ENCODE results near the gene ADCY4.

ADCY4 gene

DNA sequence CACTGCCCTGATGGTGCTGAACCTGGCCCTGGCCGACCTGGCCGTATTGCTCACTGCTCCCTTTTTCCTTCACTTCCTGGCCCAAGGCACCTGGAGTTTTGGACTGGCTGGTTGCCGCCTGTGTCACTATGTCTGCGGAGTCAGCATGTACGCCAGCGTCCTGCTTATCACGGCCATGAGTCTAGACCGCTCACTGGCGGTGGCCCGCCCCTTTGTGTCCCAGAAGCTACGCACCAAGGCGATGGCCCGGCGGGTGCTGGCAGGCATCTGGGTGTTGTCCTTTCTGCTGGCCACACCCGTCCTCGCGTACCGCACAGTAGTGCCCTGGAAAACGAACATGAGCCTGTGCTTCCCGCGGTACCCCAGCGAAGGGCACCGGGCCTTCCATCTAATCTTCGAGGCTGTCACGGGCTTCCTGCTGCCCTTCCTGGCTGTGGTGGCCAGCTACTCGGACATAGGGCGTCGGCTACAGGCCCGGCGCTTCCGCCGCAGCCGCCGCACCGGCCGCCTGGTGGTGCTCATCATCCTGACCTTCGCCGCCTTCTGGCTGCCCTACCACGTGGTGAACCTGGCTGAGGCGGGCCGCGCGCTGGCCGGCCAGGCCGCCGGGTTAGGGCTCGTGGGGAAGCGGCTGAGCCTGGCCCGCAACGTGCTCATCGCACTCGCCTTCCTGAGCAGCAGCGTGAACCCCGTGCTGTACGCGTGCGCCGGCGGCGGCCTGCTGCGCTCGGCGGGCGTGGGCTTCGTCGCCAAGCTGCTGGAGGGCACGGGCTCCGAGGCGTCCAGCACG is 18.9 kb downstream of the ADCY4 start:
- no peak for DNase-seq (ENCODE audit: low spot score)

DNA sequence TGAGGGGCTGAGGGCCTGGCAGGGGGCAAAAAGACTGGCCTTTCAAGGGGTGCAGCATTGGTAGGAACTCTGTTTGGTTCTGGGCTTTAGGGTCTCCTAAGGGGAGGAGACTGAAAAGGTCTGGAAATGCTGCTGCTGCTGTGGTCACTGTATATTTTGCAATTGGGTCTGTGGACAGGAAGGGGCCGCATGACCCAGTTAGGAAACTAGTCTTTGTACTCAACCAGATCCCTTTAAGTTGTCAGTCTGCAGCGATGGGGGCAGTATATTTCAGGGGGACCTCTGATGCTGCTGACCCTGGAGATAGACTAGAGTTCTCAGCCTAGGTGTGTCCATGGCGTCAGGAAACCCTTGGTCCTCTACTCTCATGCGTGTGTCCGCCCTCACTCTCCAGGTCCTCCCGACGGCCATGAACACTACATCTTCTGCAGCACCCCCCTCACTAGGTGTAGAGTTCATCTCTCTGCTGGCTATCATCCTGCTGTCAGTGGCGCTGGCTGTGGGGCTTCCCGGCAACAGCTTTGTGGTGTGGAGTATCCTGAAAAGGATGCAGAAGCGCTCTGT is 19.5 kb downstream of the ADCY4 start:
- no peak for DNase-seq (ENCODE audit: low spot score)

- DNase-seq (ENCODE audit: low spot score) = no peak
These were observed 20.3 kb downstream of the ADCY4 start for GRCh38 chr14:24314377-24315193.

DNA sequence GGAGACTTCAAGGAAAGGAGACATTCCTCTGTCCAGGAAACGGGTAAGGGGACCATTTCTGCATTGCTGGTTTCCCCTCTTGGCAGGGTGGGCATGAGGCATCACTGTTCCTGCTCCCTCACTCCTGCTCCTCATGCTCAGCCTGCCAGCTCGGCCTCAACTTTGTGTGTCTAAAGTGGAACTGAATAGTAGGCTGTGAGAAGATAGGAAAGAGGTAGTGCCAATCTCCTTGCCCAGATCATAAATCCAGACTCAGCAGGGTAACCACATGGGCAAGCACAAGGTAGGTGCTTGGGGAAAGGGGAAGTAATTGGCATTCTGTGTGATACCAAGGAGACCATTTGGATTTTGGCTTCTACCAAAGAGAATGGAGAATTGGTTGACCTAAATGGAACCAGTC is 21.0 kb downstream of the ADCY4 start:
- no peak for DNase-seq (ENCODE audit: low spot score)

DNA sequence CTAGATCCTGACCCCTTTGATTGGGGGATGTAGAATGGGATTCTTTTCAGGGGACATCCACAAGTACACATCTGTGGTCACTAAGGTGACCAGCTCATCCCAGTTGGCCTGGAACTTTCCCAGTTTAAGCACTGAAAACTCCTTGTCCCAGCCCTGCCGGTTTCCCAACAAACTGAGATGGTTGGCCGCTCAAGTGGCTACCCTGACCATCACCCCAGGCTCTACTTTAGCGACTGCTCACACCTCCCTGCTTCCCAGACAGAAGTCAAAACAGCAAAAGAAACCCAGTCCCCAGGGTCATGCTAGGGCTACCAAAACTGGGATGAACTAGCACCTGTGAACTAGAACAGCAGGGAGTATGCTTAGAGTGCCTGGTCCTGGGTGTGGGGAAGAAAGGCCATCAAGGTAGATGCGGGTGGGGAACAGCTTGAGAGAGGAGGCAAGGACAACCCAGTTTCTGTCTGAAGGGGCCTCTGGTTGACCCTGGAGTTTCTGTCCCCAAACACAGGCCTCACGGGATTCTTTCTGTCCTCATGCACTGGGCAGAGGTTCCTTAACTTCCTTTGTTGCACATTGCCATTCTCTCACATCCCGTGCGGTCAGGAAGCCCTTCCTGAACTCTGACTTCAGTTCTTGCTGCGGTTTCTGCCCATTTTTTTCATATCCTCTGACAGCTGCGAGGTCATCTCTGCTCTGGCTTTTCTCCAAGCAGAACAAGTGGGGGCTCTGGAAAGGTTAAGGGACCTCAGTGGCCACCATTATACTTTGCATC is 21.9 kb downstream of the ADCY4 start:
- DNase-seq (ENCODE audit: low spot score) = no peak

DNA sequence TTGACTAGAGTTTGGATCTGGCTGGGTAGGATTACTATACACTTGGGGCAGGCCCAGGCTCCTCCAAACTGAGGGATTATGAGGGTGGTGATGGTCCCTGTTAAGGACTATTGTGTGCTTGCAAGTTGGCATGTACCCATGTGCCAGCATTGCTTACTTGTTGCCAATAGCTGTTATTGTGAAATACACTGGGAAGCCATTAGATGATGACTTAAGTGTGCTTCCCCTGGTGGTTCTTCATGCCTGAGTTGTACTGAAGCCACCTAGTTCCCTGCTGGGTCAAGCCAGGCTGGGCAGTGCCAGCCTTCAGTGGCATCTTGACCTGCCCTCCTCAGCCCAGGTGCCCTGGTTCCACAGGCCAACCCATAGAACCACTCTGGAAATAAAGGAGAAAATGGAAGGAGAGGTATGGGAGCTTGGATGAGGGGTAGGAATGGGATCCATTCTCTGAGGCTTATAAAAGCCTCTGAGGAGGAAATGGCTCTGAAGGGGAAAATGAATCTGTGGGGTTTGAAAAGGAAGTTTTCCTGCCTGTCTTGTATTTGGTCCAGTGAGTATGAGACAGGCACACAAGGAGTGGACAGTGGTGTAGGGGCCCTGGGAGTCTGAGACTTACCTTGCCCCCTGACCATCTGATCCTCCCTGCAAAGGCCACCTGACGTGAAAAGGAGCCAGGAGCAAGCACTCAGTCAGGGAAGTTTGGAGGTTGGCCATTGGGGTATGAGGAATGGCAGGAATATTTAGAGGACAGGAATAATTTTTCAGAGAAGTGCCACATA is 22.8 kb downstream of the ADCY4 start:
- no peak for DNase-seq (ENCODE audit: low spot score)

GRCh38 chr14:24310646-24311604 is 23.9 kb downstream of the ADCY4 start, which contains the start of gene LTB4R:
Gene LTB4R (plus strand): TSS chr14:24311502. CDS start chr14:24315652, 4,150 bp downstream.
- peak; percentile 55 for DNase-seq (ENCODE audit: low spot score)

GRCh38 chr14:24310265-24310645 is 24.6 kb downstream of the ADCY4 start:
- DNase-seq (ENCODE audit: low spot score) = no peak

- no peak for DNase-seq (ENCODE audit: low spot score)
These were observed 25.2 kb downstream of the ADCY4 start, which contains the start of gene LTB4R2 for GRCh38 chr14:24309538-24310264. Gene LTB4R2 (plus strand): TSS chr14:24310140. CDS start chr14:24310665, 525 bp downstream.

DNA sequence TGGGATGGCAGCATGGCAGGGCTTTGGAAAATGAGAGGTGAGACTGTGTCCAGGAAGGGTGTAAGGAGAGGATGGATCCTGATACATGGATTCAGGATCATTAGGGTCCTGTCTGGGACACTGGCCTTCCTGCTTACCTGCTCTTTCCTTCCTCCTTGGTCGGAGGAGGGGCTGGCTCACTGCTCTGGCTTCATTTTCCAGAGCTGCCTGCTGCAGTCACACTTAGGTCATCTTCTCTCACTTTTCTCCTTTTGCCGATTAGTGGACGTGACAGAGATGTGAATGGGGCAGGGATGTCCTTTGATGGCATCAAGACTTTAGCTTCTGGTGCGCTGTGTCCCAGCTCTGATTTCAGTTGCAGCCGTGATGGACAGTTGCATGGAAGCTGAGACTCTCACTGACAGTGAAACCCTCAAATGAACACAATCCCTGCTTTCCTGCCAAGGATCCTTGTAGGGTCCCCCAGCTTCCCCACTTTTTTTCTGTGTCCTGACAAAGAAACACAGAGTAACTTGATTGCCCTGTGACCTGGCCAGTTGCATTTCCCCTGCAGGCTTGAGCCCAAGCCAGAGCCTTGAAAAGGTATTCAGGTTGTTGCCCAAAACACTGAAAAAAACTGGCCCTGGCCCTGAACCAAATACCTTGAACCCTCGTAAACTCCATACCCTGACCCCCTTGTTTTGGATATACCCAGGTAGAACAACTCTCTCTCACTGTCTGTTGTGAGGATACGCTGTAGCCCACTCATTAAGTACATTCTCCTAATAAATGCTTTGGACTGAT is 26.3 kb downstream of the ADCY4 start:
- DNase-seq (ENCODE audit: low spot score) = no peak

GRCh38 chr14:24307575-24308341 is 27.1 kb downstream of the ADCY4 start, which contains the start of gene CIDEB:
Gene CIDEB (minus strand): TSS chr14:24307977. CDS start chr14:24307858, 119 bp downstream.
- peak; percentile 43 for DNase-seq (ENCODE audit: low spot score)

GRCh38 chr14:24307156-24307574 is 27.7 kb downstream of the ADCY4 start:
- DNase-seq (ENCODE audit: low spot score) = no peak

GRCh38 chr14:24304019-24304387 is 30.9 kb downstream of the ADCY4 start:
- no peak for DNase-seq (ENCODE audit: low spot score)

- no peak for DNase-seq (ENCODE audit: low spot score)
These were observed 34.4 kb downstream of the ADCY4 start for GRCh38 chr14:24300326-24300980.

GRCh38 chr14:24299255-24300191 is 35.3 kb downstream of the ADCY4 start, which contains the start of the genes DHRS1 and NOP9:
Gene DHRS1 (minus strand): TSS chr14:24299780. CDS start chr14:24299106, 674 bp downstream.
Gene NOP9 (plus strand): TSS chr14:24299850. CDS start chr14:24299955, 105 bp downstream.
- DNase-seq (ENCODE audit: low spot score) = peak; percentile 80

GRCh38 chr14:24298892-24299254 is 36.0 kb downstream of the ADCY4 start:
- no peak for DNase-seq (ENCODE audit: low spot score)

All from globus pallidus (tissue), 1 donor.